Heart left ventricle (tissue), 13 donors: ENCODE measurements around the gene TRIM46.

Experiments used
- CTCF ChIP-seq, 12 donors: fragments of 200-600 bp; sonication (generic) in 4 of 12; IDR thresholded peaks; one replicate each; pipeline versions ENCODE4 v1.5.0 to v1.8.0; 2018 to 2022; ENCODE audit warnings: antibody characterized with exemption in 12 of 12, mild to moderate bottlenecking in 5 of 12
- POLR2A ChIP-seq, 2 donors: fragments of 450-650 bp; IDR thresholded peaks; one replicate each; pipeline ENCODE4 v1.6.1; 2017; ENCODE audit warnings: antibody characterized with exemption in 2 of 2, mild to moderate bottlenecking in 2 of 2, moderate library complexity in 2 of 2
- donor health status: ischemic (EF 13 %, LVEDD 7.1; RV severe dilation, severe dysfunction).
- donor health status: DM: no; HTN: yes; CAD: no.
- donor health status: DM: no; HTN: no; CAD: no.
- donor health status: ischemic (EF 25% LVEDD 6.9; RV normal size, moderate dysfunction).
- donor health status: ischemic (EF 25% LVEDD 5.7; RV mildly dilated, moderate dysfunction).
- donor health status: ischemic (EF 35%, LVEDD 5.7; RV mildly dilated, moderate dysfunction).
- donor health status: nonischemic (EF 11% LVEDD 7.7; RV severe dilation, severe dysfunction).
- donor health status: DM: yes; HTN: yes; CAD: no.
- donor health status: PGD.
- donor health status: ischemic (EF 29% LVEDD 5.4; RV normal size, mild dysfunction).
- donor health status: nonischemic (EF 23%, LVEDD 6.1; RV moderate dilation, normal function).

- TF ChIP-seq POLR2A (IDR thresholded peaks at IDR 0.05) (no peak), CTCF (IDR thresholded peaks at IDR 0.05) (no peak)
Observed at GRCh38 chr1:155179112-155180031, 5.7 kb downstream of the TRIM46 start.
